PC-3 (cell line): Measurements from ENCODE around the gene ZEB2. TPM values are rescaled to one million over a fixed set of nuclear protein-coding genes. Genes with fewer than 3 reads are reported as not detected.

Experiments used
- ATAC-seq: fragments of 200-7000 bp; cut with Tn5 transposase; 2 replicates; pipeline ENCODE4 v1.9.1; 2020; ENCODE audit warnings: mild to moderate bottlenecking, moderate library complexity
- BruUV-seq: library from RNA; stranded (reverse); fragments of 400-500 nt; replicated peaks from 2 replicates; lab custom pipeline; 2021; lab: Mats Ljungman, UMichigan
- CTCF ChIA-PET: fragments of 300-600 bp; sonication (Branson Sonifier 250); formaldehyde crosslinking; loops from one replicate; lab custom pipeline; 2022; ENCODE audit warnings: antibody characterized with exemption; lab: Charles Lee
- POLR2A ChIA-PET: fragments of 300-600 bp; sonication (Branson Sonifier 250); formaldehyde crosslinking; loops from one replicate; lab custom pipeline; 2022; ENCODE audit warnings: antibody characterized with exemption; ENCODE audit not compliant: unreplicated experiment; lab: Charles Lee
- DNase-seq: peaks from one replicate; pipeline ENCODE4 v3.0.0-alpha.2; 2015
- H2AFZ ChIP-seq: fragments of 300-600 bp; sonication (generic); 2 replicates; pipeline ENCODE4 v1.6.0; 2016; ENCODE audit warnings: antibody characterized with exemption, low read length
- H3F3A ChIP-seq: fragments of 300-600 bp; sonication (generic); one replicate; pipeline ENCODE4 v1.6.0; 2017; ENCODE audit warnings: antibody characterized with exemption, low read length, control low read depth, mild to moderate bottlenecking; ENCODE audit not compliant: unreplicated experiment
- H3K27ac ChIP-seq: fragments of 300-600 bp; sonication (generic); 2 replicates; pipeline ENCODE4 v1.5.1; 2016; ENCODE audit warnings: mild to moderate bottlenecking, low read length
- H3K27me3 ChIP-seq: fragments of 300-600 bp; sonication (generic); 2 replicates; pipeline ENCODE4 v1.6.1; 2016; ENCODE audit warnings: low read length, mixed read lengths
- H3K36me3 ChIP-seq: fragments of 300-600 bp; sonication (generic); 2 replicates; pipeline ENCODE4 v1.6.1; 2016; ENCODE audit warnings: low read depth, mixed run types, low read length, mixed read lengths
- H3K4me1 ChIP-seq: fragments of 300-600 bp; sonication (generic); 2 replicates; pipeline ENCODE4 v1.5.1; 2016; ENCODE audit warnings: low read length; ENCODE audit not compliant: insufficient read depth
- H3K4me2 ChIP-seq: fragments of 300-600 bp; sonication (generic); 2 replicates; pipeline ENCODE4 v1.6.0; 2016; ENCODE audit warnings: low read length
- H3K4me3 ChIP-seq: fragments of 300-600 bp; sonication (generic); 2 replicates; pipeline ENCODE4 v1.5.1; 2016; ENCODE audit warnings: mild to moderate bottlenecking, low read length, mixed read lengths
- H3K79me2 ChIP-seq: fragments of 300-600 bp; sonication (generic); 2 replicates; pipeline ENCODE4 v1.6.1; 2017; ENCODE audit warnings: low read length, mixed read lengths
- H3K9ac ChIP-seq: fragments of 300-600 bp; sonication (generic); 2 replicates; pipeline ENCODE4 v1.6.0; 2016; ENCODE audit warnings: mild to moderate bottlenecking, low read length
- H3K9me2 ChIP-seq: fragments of 300-600 bp; sonication (generic); replicated peaks from 2 replicates; pipeline ENCODE4 v1.6.1; 2016; ENCODE audit warnings: mixed run types, low read length, mixed read lengths
- H3K9me3 ChIP-seq: fragments of 300-600 bp; sonication (generic); 2 replicates; pipeline ENCODE4 v1.6.1; 2016; ENCODE audit warnings: low read length, mixed read lengths
- H4K20me1 ChIP-seq: fragments of 300-600 bp; sonication (generic); 2 replicates; pipeline ENCODE4 v1.6.1; 2016; ENCODE audit warnings: low read length, mixed read lengths
- EZH2 ChIP-seq: fragments of 300-600 bp; sonication (generic); IDR thresholded peaks from one replicate; pipeline ENCODE4 v1.6.1; 2017; ENCODE audit warnings: antibody characterized with exemption, mild to moderate bottlenecking, low read length; ENCODE audit not compliant: unreplicated experiment
- EZH2phosphoT487 ChIP-seq: fragments of 300-600 bp; sonication (generic); IDR thresholded peaks from 2 replicates; pipeline ENCODE4 v1.6.1; 2018; ENCODE audit warnings: mild to moderate bottlenecking, antibody characterized with exemption, low read length, borderline replicate concordance
- intact Hi-C: fragments of 100-400 bp; cut with micrococcal nuclease; formaldehyde crosslinking; loops from 2 replicates; pipeline ENCODE4 v1.9.0; 2023
- total RNA-seq: library from RNA; depleted of rRNA; stranded (reverse); fragments of >200 nt; gene quantifications from 2 replicates; pipeline ENCODE4 v1.2.3, GENCODE V29; 2014
- TF ChIP-seq, protein P1 (sequence below): fragments of 300-600 bp; sonication (generic); conservative IDR thresholded peaks from 2 replicates; pipeline ENCODE4 v1.5.1; 2017; ENCODE audit warnings: antibody characterized with exemption, low read depth, mild to moderate bottlenecking, low read length

The ZEB2 gene
- total RNA-seq, 1 experiment from 2014 or later: 1.1 TPM

DNA sequence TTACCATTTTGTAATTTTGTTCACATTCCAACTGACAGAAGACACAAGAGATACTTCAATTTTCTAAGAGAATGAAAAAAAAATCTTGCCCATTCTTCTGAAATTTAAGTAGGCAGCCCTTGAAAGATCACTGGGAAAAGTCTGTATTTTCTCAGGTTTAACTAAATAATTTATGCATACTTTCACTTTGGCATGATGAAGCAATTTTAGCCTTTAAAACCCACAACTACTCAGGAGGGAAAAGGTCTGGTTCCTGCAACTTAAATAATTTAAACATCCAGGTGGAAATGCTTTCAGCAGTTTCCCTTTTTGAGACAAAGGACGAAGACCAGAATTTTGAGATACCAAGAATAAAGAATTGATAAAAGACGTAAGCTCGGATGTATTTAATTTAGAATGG, 61.4 kb downstream of the ZEB2 start:
- no peaks in the 10 kb centered on the region for H3K36me3 ChIP-seq
- no peak overlapping the region for H2AFZ ChIP-seq
- no peaks in the 10 kb centered on the region for H4K20me1 ChIP-seq
- no peaks in the 10 kb centered on the region for H3K9me3 ChIP-seq
- BruUV-seq: no TSS peak
- intact Hi-C loops: no loop called here
- no peak for TF ChIP-seq EZH2phosphoT487
- TF ChIP-seq EZH2: no peak
- TF ChIP-seq, protein P1, sequence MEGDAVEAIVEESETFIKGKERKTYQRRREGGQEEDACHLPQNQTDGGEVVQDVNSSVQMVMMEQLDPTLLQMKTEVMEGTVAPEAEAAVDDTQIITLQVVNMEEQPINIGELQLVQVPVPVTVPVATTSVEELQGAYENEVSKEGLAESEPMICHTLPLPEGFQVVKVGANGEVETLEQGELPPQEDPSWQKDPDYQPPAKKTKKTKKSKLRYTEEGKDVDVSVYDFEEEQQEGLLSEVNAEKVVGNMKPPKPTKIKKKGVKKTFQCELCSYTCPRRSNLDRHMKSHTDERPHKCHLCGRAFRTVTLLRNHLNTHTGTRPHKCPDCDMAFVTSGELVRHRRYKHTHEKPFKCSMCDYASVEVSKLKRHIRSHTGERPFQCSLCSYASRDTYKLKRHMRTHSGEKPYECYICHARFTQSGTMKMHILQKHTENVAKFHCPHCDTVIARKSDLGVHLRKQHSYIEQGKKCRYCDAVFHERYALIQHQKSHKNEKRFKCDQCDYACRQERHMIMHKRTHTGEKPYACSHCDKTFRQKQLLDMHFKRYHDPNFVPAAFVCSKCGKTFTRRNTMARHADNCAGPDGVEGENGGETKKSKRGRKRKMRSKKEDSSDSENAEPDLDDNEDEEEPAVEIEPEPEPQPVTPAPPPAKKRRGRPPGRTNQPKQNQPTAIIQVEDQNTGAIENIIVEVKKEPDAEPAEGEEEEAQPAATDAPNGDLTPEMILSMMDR: no peak
- no peaks in the 10 kb centered on the region for H3K27me3 ChIP-seq
- no peak overlapping the region for H3K9ac ChIP-seq
- ChIA-PET POLR2A (no interaction called here), CTCF (no interaction called here)
- no peaks in the 10 kb centered on the region for H3K9me2 ChIP-seq
- DNase-seq (no peak), ATAC-seq (no peak)
- H3K27ac ChIP-seq: no peak overlapping the region
- no peak overlapping the region for H3K4me3 ChIP-seq
- no peaks in the 10 kb centered on the region for H3K4me1 ChIP-seq
- H3F3A ChIP-seq: no peaks in the 10 kb centered on the region
- H3K79me2 ChIP-seq: no peaks in the 10 kb centered on the region
- no peak overlapping the region for H3K4me2 ChIP-seq

DNA sequence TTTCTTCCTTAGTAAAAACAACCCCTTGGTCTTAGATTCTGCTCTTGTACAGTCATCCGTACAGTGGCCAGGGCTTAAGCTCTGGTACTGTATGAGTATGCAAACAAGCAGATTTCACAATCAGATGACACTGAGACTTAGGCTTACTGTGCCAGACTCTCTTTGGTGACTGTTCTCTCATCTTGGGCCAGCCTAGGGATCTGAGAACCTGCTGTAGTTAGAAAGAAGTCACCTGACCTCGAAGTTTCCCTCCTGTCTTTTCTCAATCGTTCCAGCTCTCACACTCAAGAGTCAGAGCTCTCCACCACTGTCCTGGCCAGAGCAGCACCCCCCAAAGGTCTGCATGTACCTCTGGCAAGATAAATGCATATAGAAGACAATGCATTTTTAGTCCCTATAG, 63.2 kb downstream of the ZEB2 start:
- Histone ChIP-seq H3K79me2 (no peaks in the 10 kb centered on the region), H3K4me1 (no peaks in the 10 kb centered on the region), H3K9me3 (no peaks in the 10 kb centered on the region), H3K9ac (no peak overlapping the region), H3K27me3 (no peaks in the 10 kb centered on the region), H3F3A (no peaks in the 10 kb centered on the region), H3K36me3 (no peaks in the 10 kb centered on the region), H3K4me2 (no peak overlapping the region), H3K27ac (no peak overlapping the region), H3K4me3 (no peak overlapping the region), H3K9me2 (no peaks in the 10 kb centered on the region), H2AFZ (no peak overlapping the region), H4K20me1 (no peaks in the 10 kb centered on the region)
- intact Hi-C loops: no loop called here
- ChIA-PET POLR2A (no interaction called here), CTCF (no interaction called here)
- BruUV-seq: no TSS peak
- DNase-seq (peak; percentile 59), ATAC-seq (no peak)
- TF ChIP-seq, protein P1: no peak
- TF ChIP-seq EZH2 (no peak), EZH2phosphoT487 (no peak)

DNA sequence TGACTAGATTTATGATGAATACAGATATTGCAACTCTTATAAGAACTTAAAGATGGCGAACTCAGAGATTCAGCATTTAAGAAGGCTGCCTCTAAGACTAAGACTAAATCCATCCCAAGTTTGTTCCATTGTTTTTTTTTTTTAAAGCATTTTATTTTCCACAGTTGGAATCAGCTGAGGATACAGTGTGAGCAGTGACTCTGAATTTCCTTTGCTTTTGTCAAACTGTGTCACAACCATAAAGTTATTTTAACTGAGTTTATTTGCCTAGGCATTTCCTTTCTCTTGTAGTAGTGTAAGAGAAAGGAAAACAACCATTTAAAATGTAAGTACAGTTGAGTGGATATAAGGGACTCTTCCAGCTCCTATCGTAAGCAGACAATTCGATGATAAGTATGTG, 63.9 kb downstream of the ZEB2 start:
- Histone ChIP-seq H2AFZ (no peak overlapping the region), H3K36me3 (no peaks in the 10 kb centered on the region), H3K4me3 (no peak overlapping the region), H3K27ac (no peak overlapping the region), H3K4me1 (no peaks in the 10 kb centered on the region), H3F3A (no peaks in the 10 kb centered on the region), H3K4me2 (no peak overlapping the region), H3K9ac (no peak overlapping the region), H3K79me2 (no peaks in the 10 kb centered on the region), H3K9me2 (no peaks in the 10 kb centered on the region), H3K9me3 (no peaks in the 10 kb centered on the region), H3K27me3 (no peaks in the 10 kb centered on the region), H4K20me1 (no peaks in the 10 kb centered on the region)
- intact Hi-C loops: no loop called here
- ChIA-PET POLR2A (no interaction called here), CTCF (no interaction called here)
- TF ChIP-seq EZH2phosphoT487: no peak
- TF ChIP-seq EZH2: no peak
- TF ChIP-seq, protein P1: no peak
- ATAC-seq (no peak), DNase-seq (no peak)
- no TSS peak for BruUV-seq
